Peyer's patch (tissue), 4 donors: ENCODE data around the gene MUC15. TPM values are rescaled to one million over a fixed set of nuclear protein-coding genes. Genes with fewer than 3 reads are reported as not detected.

ENCODE experiments used
- DNase-seq, 3 donors: peaks; one replicate each; pipeline ENCODE4 v3.0.0-alpha.2; 2017 to 2019
- H3K27ac ChIP-seq, 4 donors: fragments of 200-600 bp; sonication (generic); one replicate each; pipeline ENCODE4 v1.5.1; 2016 to 2019
- H3K27me3 ChIP-seq, 2 donors: fragments of 200-600 bp; sonication (generic); one replicate each; pipeline ENCODE4 v1.5.1; 2019
- H3K36me3 ChIP-seq, 3 donors: fragments of 200-600 bp; sonication (generic); one replicate each; pipeline ENCODE4 v1.5.1; 2016 to 2019
- H3K4me1 ChIP-seq, 4 donors: fragments of 200-600 bp; sonication (generic); one replicate each; pipeline ENCODE4 v1.5.1; 2016 to 2019
- H3K4me3 ChIP-seq, 4 donors: fragments of 200-600 bp; sonication (generic); 1 replicate in 3 of 4; 2 replicates in 1 of 4; pipeline ENCODE4 v1.5.1; 2016 to 2019; ENCODE audit warnings: mild to moderate bottlenecking in 1 of 4
- H3K9me3 ChIP-seq, 4 donors: fragments of 200-600 bp; sonication (generic); one replicate each; pipeline ENCODE4 v1.5.1; 2016 to 2019; ENCODE audit warnings: mild to moderate bottlenecking in 1 of 4
- CTCF ChIP-seq, 6 experiments: fragments of 450-650 bp in 4 of 6; fragments of 200-600 bp in 2 of 6; sonication (generic) in 1 of 6; IDR thresholded peaks; one replicate each; pipeline ENCODE4 v1.5.1; 2017 to 2019; ENCODE audit warnings: antibody characterized with exemption in 6 of 6, mild to moderate bottlenecking in 3 of 6, moderate library complexity in 1 of 6
- POLR2A ChIP-seq, 2 donors: fragments of 450-650 bp; IDR thresholded peaks; one replicate each; pipeline ENCODE4 v1.5.1; 2017; ENCODE audit warnings: antibody characterized with exemption in 2 of 2, mild to moderate bottlenecking in 2 of 2, moderate library complexity in 2 of 2
- total RNA-seq, 4 donors: library from RNA; depleted of rRNA; stranded (reverse); fragments of >200 nt; gene quantifications; one replicate each; pipeline ENCODE4 v1.1.0, GENCODE V29; 2016

Gene MUC15
- total RNA-seq, 4 donors from 2014 or later = not detected

- Histone ChIP-seq H3K9me3 (no peaks in the 10 kb centered on the region), H3K36me3 (no peaks in the 10 kb centered on the region), H3K4me3 (no peak overlapping the region), H3K27ac (no peak overlapping the region), H3K4me1 (no peaks in the 10 kb centered on the region), H3K27me3 (no peaks in the 10 kb centered on the region)
- no peak for DNase-seq
- no peak for TF ChIP-seq POLR2A (IDR thresholded peaks at IDR 0.05)
- no peak for TF ChIP-seq CTCF (IDR thresholded peaks at IDR 0.05)
These were observed 13.9 kb downstream of the MUC15 start for GRCh38 chr11:26558190-26558589.

GRCh38 chr11:26557666-26558065 lies 14.4 kb downstream of the MUC15 start:
- TF ChIP-seq POLR2A (IDR thresholded peaks at IDR 0.05) (no peak), CTCF (IDR thresholded peaks at IDR 0.05) (no peak)
- no peaks in the 10 kb centered on the region for H3K36me3 ChIP-seq
- H3K4me3 ChIP-seq = no peak overlapping the region
- H3K9me3 ChIP-seq = no peaks in the 10 kb centered on the region
- no peaks in the 10 kb centered on the region for H3K27me3 ChIP-seq
- H3K4me1 ChIP-seq = no peaks in the 10 kb centered on the region
- DNase-seq = no peak
- no peak overlapping the region for H3K27ac ChIP-seq

- TF ChIP-seq POLR2A (IDR thresholded peaks at IDR 0.05) = no peak
- TF ChIP-seq CTCF (IDR thresholded peaks at IDR 0.05) = no peak
- Histone ChIP-seq H3K27ac (no peak overlapping the region), H3K9me3 (no peaks in the 10 kb centered on the region), H3K27me3 (no peaks in the 10 kb centered on the region), H3K36me3 (no peaks in the 10 kb centered on the region), H3K4me3 (no peak overlapping the region), H3K4me1 (no peaks in the 10 kb centered on the region)
- no peak for DNase-seq
These were observed 15.5 kb downstream of the MUC15 start for GRCh38 chr11:26556582-26556981.

GRCh38 chr11:26554455-26554854 lies 17.6 kb downstream of the MUC15 start:
- no peak for DNase-seq
- H3K36me3 ChIP-seq = no peaks in the 10 kb centered on the region
- no peak overlapping the region for H3K4me3 ChIP-seq
- no peak overlapping the region for H3K27ac ChIP-seq
- no peaks in the 10 kb centered on the region for H3K27me3 ChIP-seq
- no peaks in the 10 kb centered on the region for H3K9me3 ChIP-seq
- no peak for TF ChIP-seq POLR2A (IDR thresholded peaks at IDR 0.05)
- no peak for TF ChIP-seq CTCF (IDR thresholded peaks at IDR 0.05)
- no peaks in the 10 kb centered on the region for H3K4me1 ChIP-seq

- Histone ChIP-seq H3K4me1 (no peaks in the 10 kb centered on the region), H3K27ac (no peak overlapping the region), H3K27me3 (no peaks in the 10 kb centered on the region), H3K4me3 (no peak overlapping the region), H3K9me3 (no peaks in the 10 kb centered on the region), H3K36me3 (no peaks in the 10 kb centered on the region)
- no peak for TF ChIP-seq CTCF (IDR thresholded peaks at IDR 0.05)
- no peak for TF ChIP-seq POLR2A (IDR thresholded peaks at IDR 0.05)
- DNase-seq = no peak
These were observed 18.9 kb downstream of the MUC15 start for GRCh38 chr11:26553182-26553581.

- Histone ChIP-seq H3K36me3 (no peaks in the 10 kb centered on the region), H3K9me3 (no peaks in the 10 kb centered on the region), H3K4me3 (no peak overlapping the region), H3K4me1 (no peaks in the 10 kb centered on the region), H3K27me3 (no peaks in the 10 kb centered on the region), H3K27ac (no peak overlapping the region)
- TF ChIP-seq CTCF (IDR thresholded peaks at IDR 0.05) (no peak), POLR2A (IDR thresholded peaks at IDR 0.05) (no peak)
- DNase-seq = no peak
These were observed 20.8 kb downstream of the MUC15 start for GRCh38 chr11:26551186-26551801.
